Pulmonary artery endothelial cell (primary cell): Measurements from ENCODE around the gene ACSM4. TPM values are rescaled to one million over a fixed set of nuclear protein-coding genes. Genes with fewer than 3 reads are reported as not detected.
"Not testable (repeated sequence)": the region's sequence is repeated elsewhere in the genome, so short reads cannot be mapped to it uniquely, and the experiment has no call there.

ENCODE experiments used
- DNase-seq: peaks from one replicate; pipeline ENCODE4 v3.0.0-alpha.2; 2011; ENCODE audit warnings: low read depth, low spot score
- total RNA-seq: library from RNA; depleted of rRNA; stranded (reverse); fragments of >200 nt; gene quantifications from 2 replicates; pipeline ENCODE4 v1.2.3, GENCODE V29; 2014

ACSM4 gene, protein sequence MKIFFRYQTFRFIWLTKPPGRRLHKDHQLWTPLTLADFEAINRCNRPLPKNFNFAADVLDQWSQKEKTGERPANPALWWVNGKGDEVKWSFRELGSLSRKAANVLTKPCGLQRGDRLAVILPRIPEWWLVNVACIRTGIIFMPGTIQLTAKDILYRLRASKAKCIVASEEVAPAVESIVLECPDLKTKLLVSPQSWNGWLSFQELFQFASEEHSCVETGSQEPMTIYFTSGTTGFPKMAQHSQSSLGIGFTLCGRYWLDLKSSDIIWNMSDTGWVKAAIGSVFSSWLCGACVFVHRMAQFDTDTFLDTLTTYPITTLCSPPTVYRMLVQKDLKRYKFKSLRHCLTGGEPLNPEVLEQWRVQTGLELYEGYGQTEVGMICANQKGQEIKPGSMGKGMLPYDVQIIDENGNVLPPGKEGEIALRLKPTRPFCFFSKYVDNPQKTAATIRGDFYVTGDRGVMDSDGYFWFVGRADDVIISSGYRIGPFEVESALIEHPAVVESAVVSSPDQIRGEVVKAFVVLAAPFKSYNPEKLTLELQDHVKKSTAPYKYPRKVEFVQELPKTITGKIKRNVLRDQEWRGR
- not detected in 2 replicates for total RNA-seq

DNA sequence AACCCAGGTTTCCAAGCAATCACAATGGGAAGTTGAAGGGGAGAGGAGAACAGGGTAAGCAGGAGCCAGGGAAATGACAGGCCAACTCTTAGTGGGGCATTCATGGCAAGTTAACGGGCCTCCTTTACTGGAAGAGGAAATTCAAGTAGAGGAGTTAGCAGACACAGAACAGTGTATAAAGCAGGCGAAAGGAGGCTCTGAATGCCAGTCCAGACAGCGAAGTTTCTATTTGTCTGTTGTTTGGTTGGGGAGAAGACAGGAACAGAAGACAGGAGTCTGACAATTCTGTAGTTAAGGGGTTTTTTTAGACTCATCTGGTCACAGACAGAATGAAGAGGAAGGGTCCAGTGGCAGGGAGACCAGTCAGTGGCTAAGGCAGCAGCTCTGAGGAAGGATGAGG is at the start of gene ACSM4:
Gene ACSM4, plus strand, starts transcription at position 301 of the 400 bp plus-strand sequence. CDS start 260 bp downstream, outside the sequence.
- DNase-seq: no peak

DNA sequence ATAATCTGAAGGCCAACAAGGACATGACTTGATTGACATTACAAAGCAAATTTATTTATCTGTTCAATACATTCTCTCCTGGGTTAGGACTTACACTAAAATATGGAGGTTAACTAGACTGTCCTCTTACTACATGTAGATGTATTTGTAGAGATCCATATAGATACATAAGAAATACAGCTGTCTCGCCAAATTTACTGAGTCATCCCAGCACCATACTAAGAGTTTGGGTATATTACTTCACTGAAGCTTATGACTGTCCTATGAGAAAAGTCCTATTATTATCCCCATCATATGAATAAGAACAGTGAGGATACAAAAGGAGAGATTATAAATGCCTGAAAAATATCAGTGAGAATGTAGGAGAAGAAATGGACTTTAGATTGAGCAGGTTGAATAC is 44.8 kb upstream of the ACSM4 start:
- DNase-seq: no peak

DNA sequence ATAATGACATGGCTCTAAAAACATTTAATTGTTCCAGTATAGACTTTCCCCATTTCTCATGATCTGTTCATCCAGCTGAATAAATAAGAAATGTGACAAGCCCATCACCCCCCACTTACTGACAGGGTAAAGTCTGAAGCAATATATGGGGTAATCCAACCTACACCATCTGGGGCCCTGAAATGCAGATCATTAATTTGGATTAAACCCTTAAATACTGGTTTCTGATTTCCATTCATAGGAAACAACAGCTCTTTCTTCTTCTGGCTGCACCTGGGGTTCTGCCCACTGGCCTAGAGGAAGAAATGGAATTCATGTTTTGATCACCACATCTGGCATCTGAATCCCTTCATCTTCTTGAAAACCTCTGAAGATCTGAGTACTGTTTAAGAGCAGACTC is 39.3 kb upstream of the ACSM4 start:
- no peak for DNase-seq

DNA sequence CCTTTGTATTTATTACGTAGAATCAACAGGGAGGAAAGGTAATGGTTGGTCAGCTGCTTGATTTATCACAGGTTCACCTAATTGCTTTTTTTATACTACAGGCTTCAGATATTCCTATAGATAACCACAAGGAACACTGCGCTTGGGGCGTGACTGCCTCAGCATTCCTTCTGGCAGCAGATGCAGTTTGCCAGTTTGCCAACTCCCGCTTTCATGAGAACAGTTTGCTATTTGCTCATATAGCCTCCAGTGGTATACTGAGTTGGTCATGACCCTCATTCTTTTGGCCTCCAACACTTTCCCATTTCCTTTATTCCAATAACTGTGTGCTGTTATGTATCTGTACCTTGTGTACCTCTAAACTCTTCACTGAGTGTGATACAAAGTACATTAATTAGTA is 38.6 kb upstream of the ACSM4 start:
- DNase-seq: no peak

DNA sequence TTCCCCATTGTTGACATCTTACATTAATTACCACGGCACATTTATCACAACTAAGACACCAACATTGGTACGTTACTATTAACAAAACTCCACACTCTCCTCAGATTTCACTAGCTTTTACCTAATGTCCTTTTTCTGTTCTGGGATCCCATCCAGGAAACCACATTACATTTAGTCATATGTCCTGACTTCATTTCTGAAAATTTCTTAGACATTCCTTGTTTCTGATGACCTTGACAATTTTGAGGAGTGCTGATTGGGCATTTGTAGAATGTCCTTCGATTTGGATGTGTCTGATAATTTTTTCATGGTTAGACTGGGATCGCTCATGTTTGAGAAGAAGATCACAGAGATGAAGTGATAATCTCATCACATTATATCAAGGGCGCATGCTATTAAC is 34.6 kb upstream of the ACSM4 start:
- no peak for DNase-seq

DNA sequence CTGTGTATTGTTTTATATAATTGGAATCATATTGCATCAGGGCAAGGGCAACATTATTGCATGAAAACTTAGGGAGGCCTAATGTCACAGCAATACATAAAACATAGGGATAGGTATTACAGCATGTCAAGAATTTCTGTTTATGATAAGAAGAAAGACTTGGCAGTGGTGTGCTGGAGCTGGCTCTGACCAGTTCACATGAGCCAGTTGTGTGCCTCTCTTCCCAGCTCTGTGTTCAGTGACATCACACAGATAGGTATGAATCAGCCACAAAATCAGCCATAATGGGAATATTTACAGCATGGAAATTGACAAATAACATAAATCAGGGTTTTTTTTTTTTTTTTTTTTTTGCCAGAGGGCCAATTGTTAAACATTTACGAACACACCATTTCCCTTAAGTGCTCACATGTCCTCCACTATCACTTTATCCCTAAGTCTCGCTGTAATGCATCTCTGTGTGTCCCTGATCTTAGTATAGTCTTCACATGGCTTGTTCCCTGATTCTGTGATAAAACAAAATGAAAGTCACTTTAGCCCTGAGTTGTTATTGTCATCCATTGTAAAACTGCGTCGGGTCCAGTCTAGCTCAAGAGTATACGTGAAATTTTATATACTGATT is 31.9 kb upstream of the ACSM4 start:
- no peak for DNase-seq

DNA sequence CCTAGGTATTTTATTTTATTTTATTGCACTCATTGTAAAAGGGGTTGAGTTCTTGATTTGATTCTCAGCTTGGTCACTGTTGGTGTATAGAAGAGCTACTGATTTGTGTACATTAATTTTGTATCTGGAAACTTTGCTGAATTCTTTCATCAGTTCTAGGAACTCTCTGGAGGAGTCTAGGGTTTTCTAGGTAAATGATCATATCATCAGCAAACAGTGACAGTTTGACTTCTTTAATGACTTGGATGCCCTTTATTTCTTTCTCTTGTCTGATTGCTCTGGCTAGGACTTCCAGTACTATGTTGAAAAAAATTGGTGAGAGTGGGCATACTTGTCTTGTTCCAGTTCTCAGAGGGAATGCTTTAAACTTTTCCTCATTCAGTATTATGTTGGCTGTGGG is 28.4 kb upstream of the ACSM4 start:
- DNase-seq: not testable (repeated sequence)

DNA sequence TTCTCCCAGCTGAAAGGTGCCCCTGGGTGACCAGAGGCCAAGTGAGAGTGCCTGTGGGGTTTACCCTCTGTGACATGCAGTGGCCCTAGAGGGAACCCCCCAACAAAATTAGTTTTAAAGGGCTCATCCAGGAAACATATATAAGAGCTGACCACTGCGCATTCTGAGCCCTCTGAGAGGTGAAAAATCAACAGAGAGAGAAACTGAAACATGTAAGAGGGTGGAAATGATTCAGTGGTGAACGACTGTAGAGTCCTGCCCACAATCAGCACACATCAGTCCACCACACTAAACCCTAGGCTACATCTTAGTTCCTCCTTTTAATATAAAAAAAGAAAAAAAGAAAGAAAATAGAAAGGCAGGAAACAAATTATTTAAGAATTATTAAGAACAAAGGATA is 21.0 kb upstream of the ACSM4 start:
- DNase-seq: no peak

DNA sequence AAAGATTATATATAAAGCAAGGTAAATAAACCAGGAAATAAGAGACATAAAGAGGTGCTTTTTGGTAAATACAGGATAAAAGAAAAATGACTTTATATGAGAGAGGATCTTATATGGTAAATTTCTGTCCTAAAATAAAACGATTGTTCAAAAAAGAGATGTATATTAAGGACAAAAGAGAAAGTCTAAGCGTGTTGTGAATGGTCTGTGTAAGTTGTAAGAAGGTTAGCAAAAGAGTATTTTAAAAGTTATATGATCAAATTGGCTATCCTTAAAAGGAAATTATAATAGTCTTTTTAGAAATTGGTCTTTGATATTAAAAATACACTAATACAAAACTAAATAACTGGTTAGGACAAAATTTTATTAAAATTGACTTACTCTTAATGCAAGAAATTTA is 14.1 kb upstream of the ACSM4 start:
- no peak for DNase-seq

DNA sequence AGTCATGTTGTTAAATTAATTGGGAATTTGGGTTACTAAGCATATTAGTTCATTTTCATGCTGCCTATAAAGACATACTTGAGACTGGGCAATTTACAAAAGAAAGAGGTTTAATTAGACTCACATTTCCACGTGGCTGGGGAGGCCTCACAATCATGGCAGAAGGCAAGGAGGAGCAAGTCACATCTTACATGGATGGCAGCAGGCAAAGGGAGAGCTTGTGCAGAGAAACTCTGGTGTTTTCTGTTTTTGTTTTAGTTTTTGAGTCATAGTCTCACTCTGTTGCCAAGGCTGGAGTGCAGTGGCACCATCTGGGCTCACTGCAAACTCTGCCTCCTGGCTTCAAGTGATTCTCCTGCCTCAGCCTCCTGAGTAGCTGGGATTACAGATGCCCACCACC is 13.3 kb upstream of the ACSM4 start:
- not testable (repeated sequence) for DNase-seq

DNA sequence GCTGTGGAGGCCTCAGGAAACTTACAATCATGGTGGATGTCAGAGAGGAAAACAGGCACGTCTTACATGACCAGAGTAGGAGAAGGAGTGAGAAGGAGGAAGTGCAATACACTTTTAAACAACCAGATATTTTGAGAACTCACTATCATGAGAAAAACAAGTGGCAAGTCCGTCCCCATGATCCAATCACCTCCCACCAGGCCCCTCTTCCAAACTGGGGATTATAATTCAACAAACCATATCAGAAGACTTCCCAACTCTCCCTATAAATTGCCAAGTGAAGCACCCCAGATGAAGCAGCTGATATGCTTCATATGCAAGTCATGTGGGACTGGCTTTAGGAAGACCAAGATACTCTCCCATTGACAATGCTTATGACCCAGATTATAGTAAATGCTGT is 11.6 kb upstream of the ACSM4 start:
- no peak for DNase-seq

DNA sequence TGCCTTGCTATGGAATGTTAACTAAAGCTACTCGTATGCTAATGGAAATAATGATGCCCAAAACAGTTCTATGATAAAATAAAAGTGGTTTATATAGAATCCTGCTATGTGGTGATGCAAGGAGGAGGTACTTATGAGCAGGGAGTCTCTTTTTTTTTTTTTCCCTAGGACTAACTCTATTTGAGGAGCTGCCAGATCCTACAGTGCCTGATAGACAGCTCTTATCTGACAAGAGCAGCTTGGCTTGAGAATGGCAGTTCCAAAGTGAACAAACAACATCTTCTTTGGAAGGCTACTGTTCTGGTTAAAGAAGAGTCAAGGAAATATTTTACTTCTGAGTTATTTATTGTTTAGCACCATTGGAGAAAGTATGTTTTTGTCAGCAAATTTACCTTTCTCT is 10.2 kb upstream of the ACSM4 start:
- DNase-seq: no peak

DNA sequence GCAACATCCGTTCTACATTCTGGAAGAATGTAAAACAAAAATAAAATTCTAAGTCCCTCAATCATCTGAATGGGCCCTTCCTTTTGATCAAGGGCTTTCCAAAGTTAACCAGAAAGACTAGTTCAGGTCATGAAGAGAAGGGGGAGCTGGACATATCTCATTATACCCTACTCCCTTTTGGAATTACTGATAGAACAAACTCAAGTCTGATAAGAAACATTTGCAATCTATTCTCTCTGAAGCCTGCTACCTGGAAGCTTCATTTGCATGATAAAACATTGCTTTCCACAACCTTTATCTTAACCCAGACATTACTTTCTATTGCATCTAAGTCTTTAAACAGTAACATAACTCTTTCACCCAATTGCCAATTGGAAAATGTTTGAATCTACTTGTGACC is 8.3 kb upstream of the ACSM4 start:
- no peak for DNase-seq

DNA sequence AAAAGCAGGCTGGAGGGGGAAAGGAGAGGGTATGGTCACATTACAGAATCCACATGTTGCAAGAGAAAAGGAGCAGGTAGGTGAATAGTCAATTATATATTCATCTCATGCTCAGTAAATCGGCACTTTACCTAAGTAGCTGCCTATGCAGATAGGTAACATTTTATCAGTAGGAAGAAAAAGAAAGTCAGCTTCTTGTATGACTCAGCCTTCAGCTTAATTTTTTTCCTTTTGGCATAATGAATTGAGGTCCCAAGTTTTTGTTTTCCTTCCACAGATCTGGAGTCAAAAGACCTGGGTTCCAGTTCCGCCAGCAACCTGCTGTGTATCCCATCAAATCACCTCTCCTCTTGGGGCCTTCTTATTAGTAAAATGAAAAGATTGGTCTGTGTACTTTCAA is 6.0 kb upstream of the ACSM4 start:
- DNase-seq: no peak

DNA sequence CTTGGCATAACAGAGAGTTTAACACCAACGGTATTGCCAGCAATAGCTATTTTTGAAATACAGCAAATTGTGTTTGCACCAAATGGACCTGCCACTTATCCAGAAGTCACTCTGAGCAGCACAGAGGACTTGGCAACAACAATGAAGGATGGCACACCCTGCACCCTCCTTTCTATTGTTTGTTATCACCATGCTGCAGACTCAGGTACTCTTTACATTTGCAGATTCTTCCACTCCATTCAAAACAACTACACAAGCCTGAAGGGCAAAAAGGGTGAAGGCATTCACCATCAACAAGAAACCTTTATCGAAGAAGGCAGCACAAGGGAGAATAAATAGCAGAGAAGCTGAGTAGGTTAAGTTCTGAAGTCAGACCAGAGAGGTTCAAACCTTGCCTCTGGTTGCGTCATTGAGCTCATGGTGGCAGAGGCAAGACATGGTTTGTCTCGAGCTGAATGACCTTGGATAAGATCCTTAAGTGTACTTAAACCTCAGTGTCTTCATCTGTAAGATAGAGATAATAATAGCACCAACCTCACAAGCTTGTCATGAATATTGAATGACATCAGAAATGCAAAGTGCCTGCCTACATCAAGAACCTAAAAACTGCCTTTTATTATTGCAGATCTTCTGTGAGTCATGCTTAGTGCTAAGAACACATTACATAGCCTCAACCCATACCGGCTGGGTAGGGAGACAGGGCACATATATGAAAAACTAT is 1.4 kb upstream of the ACSM4 start:
- DNase-seq: no peak

DNA sequence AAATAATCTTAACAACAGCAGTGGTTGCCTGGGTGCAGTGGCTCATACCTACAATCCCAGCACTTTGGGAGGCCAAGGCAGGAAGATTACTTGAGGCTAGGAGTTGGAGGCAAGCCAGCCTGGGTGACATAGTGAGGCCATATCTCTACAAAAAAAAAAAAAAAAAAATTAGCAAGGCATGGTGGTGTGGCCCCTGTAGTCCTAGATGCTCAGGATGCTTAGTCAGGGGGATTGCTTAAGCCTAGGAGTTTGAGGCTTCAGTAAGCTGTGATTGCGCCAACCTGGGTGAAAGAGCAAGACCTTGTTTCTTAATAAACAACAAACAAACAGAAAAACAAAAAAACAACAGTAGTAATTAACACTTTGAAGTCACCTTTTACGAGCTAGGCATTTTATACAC is 642 bp upstream of the ACSM4 start:
- DNase-seq: no peak

DNA sequence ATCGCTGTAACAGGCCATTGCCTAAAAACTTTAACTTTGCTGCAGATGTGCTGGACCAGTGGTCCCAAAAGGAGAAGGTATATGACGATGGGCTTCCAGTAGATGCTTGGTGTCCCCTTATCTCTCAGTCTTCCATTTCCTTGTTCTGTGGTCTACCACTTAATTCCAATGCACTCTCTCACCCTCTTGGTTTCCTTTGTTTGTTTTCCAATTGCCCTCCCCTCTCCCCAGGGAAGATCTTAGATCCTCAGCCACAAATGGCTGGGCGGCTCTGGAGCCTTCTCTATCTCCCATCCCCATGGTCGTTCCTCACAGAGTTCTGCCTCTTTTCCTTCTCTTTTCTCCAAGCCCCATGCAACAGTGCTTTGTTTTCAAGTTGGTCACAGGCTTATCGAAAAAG is 584 bp downstream of the ACSM4 start:
- no peak for DNase-seq

DNA sequence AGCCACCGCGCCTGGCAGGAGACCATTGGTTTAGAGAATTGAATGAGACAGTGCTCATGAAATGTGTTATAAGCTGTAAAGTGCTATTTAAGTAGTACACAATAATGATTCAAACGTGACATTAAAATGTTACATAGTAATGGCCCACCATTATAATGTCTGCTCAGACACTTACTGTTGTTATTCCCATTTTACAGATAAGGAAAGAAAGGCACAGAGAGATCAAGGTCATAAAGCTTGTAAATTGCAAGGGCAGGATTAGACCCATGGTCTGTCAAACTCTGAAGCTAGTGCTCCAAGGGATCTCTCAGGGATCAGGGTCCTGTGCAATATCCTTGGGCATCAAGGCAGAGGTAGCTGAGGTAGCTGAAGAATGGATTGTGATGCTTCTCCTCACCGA is 6.2 kb downstream of the ACSM4 start:
- DNase-seq: no peak

DNA sequence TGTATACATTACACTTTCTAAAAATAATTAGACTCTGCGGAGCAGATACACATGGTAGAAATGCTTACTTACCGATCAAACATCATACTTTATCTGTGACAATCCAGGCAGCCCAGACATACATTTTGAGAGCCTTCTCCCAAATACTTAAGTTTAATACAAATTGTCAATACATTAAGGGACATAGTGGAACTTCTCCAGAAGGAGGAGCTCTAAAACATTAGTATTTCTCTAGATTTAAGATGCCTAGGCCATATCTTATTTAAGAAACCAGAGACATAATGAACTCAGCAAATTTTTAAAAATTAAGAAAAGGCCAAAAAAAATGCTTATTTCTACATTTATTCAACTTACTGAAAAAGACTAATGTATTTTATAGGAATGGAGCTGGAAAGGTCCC is 16.1 kb downstream of the ACSM4 start:
- no peak for DNase-seq

DNA sequence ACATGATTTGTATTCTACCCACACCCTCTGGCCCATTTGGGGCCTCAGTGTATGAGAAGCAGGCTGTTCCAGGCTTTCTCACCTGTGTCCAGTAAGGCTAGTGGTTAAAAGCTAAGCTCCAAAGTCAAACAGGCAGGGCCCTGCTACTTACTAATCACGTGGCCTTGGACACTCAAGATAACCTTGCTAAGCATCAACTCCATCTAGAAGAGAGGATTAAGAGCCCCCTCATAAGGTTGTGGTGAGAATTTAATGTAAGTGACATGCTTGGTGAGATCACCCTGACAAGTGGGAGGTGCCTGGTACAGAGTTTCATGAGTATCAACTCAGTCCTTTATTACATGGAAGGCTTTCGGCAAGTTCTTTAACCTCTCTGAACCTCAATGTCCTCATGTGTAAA is 17.8 kb downstream of the ACSM4 start:
- DNase-seq: no peak

DNA sequence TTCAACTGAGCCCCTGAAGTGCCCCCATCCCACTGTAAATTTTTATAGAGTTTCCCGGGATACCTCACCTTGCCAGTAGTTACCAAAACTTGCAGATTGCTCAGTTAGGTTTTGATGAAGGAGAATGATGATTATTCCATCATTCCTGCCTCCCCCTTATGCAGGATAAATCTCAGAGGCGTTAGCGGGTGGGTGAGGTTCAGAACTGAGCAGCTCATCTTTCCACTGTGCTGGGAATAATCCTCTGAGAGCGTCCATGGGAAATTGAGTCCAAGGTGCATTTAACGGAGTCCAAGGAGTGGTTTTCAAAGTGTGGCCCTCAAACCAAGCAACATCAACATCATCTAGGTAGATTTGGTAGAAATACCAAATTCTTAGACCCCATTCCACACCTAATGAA is 18.7 kb downstream of the ACSM4 start:
- DNase-seq: no peak

DNA sequence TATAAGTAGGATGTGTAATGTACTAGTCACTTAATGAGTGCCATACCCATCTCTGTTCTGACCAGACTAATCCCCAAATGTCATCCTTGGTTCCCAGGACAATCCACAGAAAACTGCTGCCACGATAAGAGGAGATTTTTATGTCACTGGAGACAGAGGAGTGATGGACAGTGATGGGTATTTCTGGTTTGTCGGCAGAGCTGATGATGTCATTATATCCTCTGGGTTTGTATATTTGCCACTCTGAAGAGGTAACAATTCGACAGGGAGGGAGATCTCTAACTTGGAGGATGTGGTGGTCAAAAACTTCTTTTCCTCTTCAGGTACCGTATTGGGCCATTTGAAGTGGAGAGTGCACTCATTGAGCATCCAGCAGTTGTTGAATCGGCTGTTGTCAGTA is 20.3 kb downstream of the ACSM4 start:
- DNase-seq: no peak
